GM21528 (cell line): ENCODE measurements around the gene CPXM2.

Experiments used
- ATAC-seq: cut with Tn5 transposase; IDR thresholded peaks from one replicate; pipeline ENCODE4 v1.9.1; 2021; ENCODE audit warnings: mild to moderate bottlenecking, moderate library complexity; ENCODE audit not compliant: unreplicated experiment, low FRiP score

Gene CPXM2

GRCh38 chr10:123906296-123906695 lies 14.7 kb upstream of the CPXM2 start:
- ATAC-seq = no peak

GRCh38 chr10:123904834-123905409 lies 13.3 kb upstream of the CPXM2 start:
- no peak for ATAC-seq

GRCh38 chr10:123903621-123904020 lies 12.0 kb upstream of the CPXM2 start:
- ATAC-seq = no peak

- no peak for ATAC-seq
Measured at GRCh38 chr10:123901621-123902020, 10.0 kb upstream of the CPXM2 start.

GRCh38 chr10:123897146-123897545 lies 5.5 kb upstream of the CPXM2 start:
- ATAC-seq = no peak

GRCh38 chr10:123896246-123896927 lies 4.8 kb upstream of the CPXM2 start:
- ATAC-seq = no peak

GRCh38 chr10:123893651-123894050 lies 2.0 kb upstream of the CPXM2 start:
- no peak for ATAC-seq

- no peak for ATAC-seq
Measured at GRCh38 chr10:123890756-123891143, 857 bp downstream of the CPXM2 start.

- ATAC-seq = no peak
Measured at GRCh38 chr10:123890226-123890625, 1.4 kb downstream of the CPXM2 start.

- no peak for ATAC-seq
Measured at GRCh38 chr10:123889821-123890220, 1.8 kb downstream of the CPXM2 start.

- ATAC-seq = no peak
Measured at GRCh38 chr10:123888751-123889150, 2.9 kb downstream of the CPXM2 start.

GRCh38 chr10:123888256-123888655 lies 3.4 kb downstream of the CPXM2 start:
- ATAC-seq = no peak

GRCh38 chr10:123886292-123886691 lies 5.3 kb downstream of the CPXM2 start:
- ATAC-seq = no peak

- ATAC-seq = no peak
Measured at GRCh38 chr10:123885406-123886170, 6.0 kb downstream of the CPXM2 start.

- no peak for ATAC-seq
Measured at GRCh38 chr10:123884907-123885381, 6.7 kb downstream of the CPXM2 start.

- ATAC-seq = no peak
Measured at GRCh38 chr10:123884351-123884906, 7.2 kb downstream of the CPXM2 start.

GRCh38 chr10:123883673-123884320 lies 7.8 kb downstream of the CPXM2 start:
- no peak for ATAC-seq

- ATAC-seq = no peak
Measured at GRCh38 chr10:123882681-123883445, 8.7 kb downstream of the CPXM2 start.

- ATAC-seq = no peak
Measured at GRCh38 chr10:123882177-123882576, 9.4 kb downstream of the CPXM2 start.

GRCh38 chr10:123879606-123880257 lies 11.9 kb downstream of the CPXM2 start:
- ATAC-seq = no peak
